ENCODE results near the gene ELAVL2.

The ELAVL2 gene

GRCh38 chr9:23663946-23664345, 162.1 kb downstream of the ELAVL2 start:
- TF ChIP-seq CTCF (conservative IDR thresholded peaks at IDR 0.05; ENCODE audit: low read length): no peak
- no peak for DNase-seq (ENCODE audit: low read depth)
- H3K4me3 ChIP-seq (ENCODE audit: low read length): no peak overlapping the region

- DNase-seq (ENCODE audit: low read depth): no peak
- no peak for TF ChIP-seq CTCF (conservative IDR thresholded peaks at IDR 0.05; ENCODE audit: low read length)
- no peak overlapping the region for H3K4me3 ChIP-seq (ENCODE audit: low read length)
Observed at GRCh38 chr9:23663536-23663935, 162.5 kb downstream of the ELAVL2 start.

- TF ChIP-seq CTCF (conservative IDR thresholded peaks at IDR 0.05; ENCODE audit: low read length): no peak
- no peak overlapping the region for H3K4me3 ChIP-seq (ENCODE audit: low read length)
- DNase-seq (ENCODE audit: low read depth): no peak
Observed at GRCh38 chr9:23663125-23663524, 162.9 kb downstream of the ELAVL2 start.

GRCh38 chr9:23662320-23662719, 163.7 kb downstream of the ELAVL2 start:
- no peak for TF ChIP-seq CTCF (conservative IDR thresholded peaks at IDR 0.05; ENCODE audit: low read length)
- no peak for DNase-seq (ENCODE audit: low read depth)
- no peak overlapping the region for H3K4me3 ChIP-seq (ENCODE audit: low read length)

GRCh38 chr9:23659346-23660006, 166.6 kb downstream of the ELAVL2 start:
- no peak overlapping the region for H3K4me3 ChIP-seq (ENCODE audit: low read length)
- TF ChIP-seq CTCF (conservative IDR thresholded peaks at IDR 0.05; ENCODE audit: low read length): no peak
- no peak for DNase-seq (ENCODE audit: low read depth)

GRCh38 chr9:23658376-23659258, 167.4 kb downstream of the ELAVL2 start:
- H3K4me3 ChIP-seq (ENCODE audit: low read length): no peak overlapping the region
- DNase-seq (ENCODE audit: low read depth): no peak
- no peak for TF ChIP-seq CTCF (conservative IDR thresholded peaks at IDR 0.05; ENCODE audit: low read length)

- H3K4me3 ChIP-seq (ENCODE audit: low read length): no peak overlapping the region
- DNase-seq (ENCODE audit: low read depth): no peak
- no peak for TF ChIP-seq CTCF (conservative IDR thresholded peaks at IDR 0.05; ENCODE audit: low read length)
Observed at GRCh38 chr9:23651051-23651450, 175.0 kb downstream of the ELAVL2 start.

Data from AG10803 (cell line).